HEK293 (cell line): ENCODE measurements around the gene SCIN.

Experiments
- CTCF ChIA-PET: fragments of 350-600 bp; formaldehyde crosslinking; extraction: SDS; loops from one replicate; lab custom pipeline; 2021; ENCODE audit warnings: antibody characterized with exemption; lab: Yijun Ruan, JAX
- POLR2A ChIA-PET: fragments of 300-600 bp; formaldehyde crosslinking; extraction: SDS; loops from one replicate; lab custom pipeline; 2020; ENCODE audit warnings: antibody characterized with exemption, inconsistent platforms; lab: Yijun Ruan, JAX
- H3K27ac ChIP-seq: fragments of 200-500 bp; sonication (Bioruptor generic); 2 replicates; pipeline ENCODE4 v1.5.1; 2014; ENCODE audit warnings: low read depth, low read length, control low read depth, inconsistent platforms; ENCODE audit errors: extremely low read depth
- H3K36me3 ChIP-seq, 2 experiments: fragments of 200-500 bp in 1 of 2; sonication (Bioruptor generic) in 1 of 2; 1 replicate in 1 of 2; 2 replicates in 1 of 2; pipeline ENCODE4 v1.5.1; 2014 to 2017; ENCODE audit warnings: inconsistent platforms in 2 of 2, low read length in 2 of 2; ENCODE audit not compliant: control insufficient read depth in 2 of 2, insufficient read depth in 1 of 2
- H3K4me1 ChIP-seq: fragments of 200-500 bp; sonication (Bioruptor generic); 2 replicates; pipeline ENCODE4 v1.5.1; 2014; ENCODE audit warnings: mild to moderate bottlenecking, low read length, inconsistent platforms; ENCODE audit not compliant: control insufficient read depth, insufficient read depth
- H3K4me3 ChIP-seq: 2 replicates; pipeline ENCODE4 v1.5.1; 2011; ENCODE audit warnings: low read depth, mild to moderate bottlenecking, control low read depth, low read length, moderate library complexity
- H3K9me3 ChIP-seq: fragments of 200-500 bp; sonication (Bioruptor generic); 2 replicates; pipeline ENCODE4 v1.5.1; 2014; ENCODE audit warnings: low read depth, low read length, inconsistent platforms; ENCODE audit not compliant: control insufficient read depth, insufficient read depth
- BCL11B ChIP-seq: fragments of 450-650 bp; formaldehyde crosslinking; IDR thresholded peaks from 2 replicates; pipeline ENCODE4 v1.5.1; 2016; ENCODE audit warnings: low read depth, missing biosample characterization, missing genetic modification characterization
- GLI2 ChIP-seq: fragments of 450-650 bp; formaldehyde crosslinking; IDR thresholded peaks from 2 replicates; pipeline ENCODE4; 2017; ENCODE audit warnings: missing biosample characterization, missing genetic modification characterization, low read depth, borderline replicate concordance
- HOXD13 ChIP-seq: sonication (generic); formaldehyde crosslinking; IDR thresholded peaks from 2 replicates; pipeline ENCODE4 v1.8.0; 2022; ENCODE audit warnings: missing genetic modification reagents, borderline replicate concordance
- IKZF3 ChIP-seq: fragments of 450-650 bp; IDR thresholded peaks from 2 replicates; pipeline ENCODE4 v1.5.0; 2018; ENCODE audit warnings: missing biosample characterization, mild to moderate bottlenecking, missing genetic modification characterization, moderate library complexity
- OVOL3 ChIP-seq: fragments of 450-650 bp; formaldehyde crosslinking; IDR thresholded peaks from 2 replicates; pipeline ENCODE4 v1.5.1; 2016; ENCODE audit warnings: missing biosample characterization, missing genetic modification characterization
- RBAK ChIP-seq: fragments of 450-650 bp; formaldehyde crosslinking; IDR thresholded peaks from 2 replicates; pipeline ENCODE4 v1.5.1; 2016; ENCODE audit warnings: missing biosample characterization, missing genetic modification characterization
- WT1 ChIP-seq: fragments of 450-650 bp; formaldehyde crosslinking; IDR thresholded peaks from 2 replicates; pipeline ENCODE4 v1.5.1; 2016; ENCODE audit warnings: missing biosample characterization, missing genetic modification characterization
- ZBTB8A ChIP-seq: fragments of 450-650 bp; formaldehyde crosslinking; IDR thresholded peaks from 2 replicates; pipeline ENCODE4 v1.5.1; 2016; ENCODE audit warnings: missing biosample characterization, missing genetic modification characterization
- ZFP69B ChIP-seq: fragments of 450-650 bp; formaldehyde crosslinking; IDR thresholded peaks from 2 replicates; pipeline ENCODE4 v1.5.1; 2016; ENCODE audit warnings: missing biosample characterization, missing genetic modification characterization
- ZNF10 ChIP-seq: fragments of 450-650 bp; formaldehyde crosslinking; IDR thresholded peaks from 2 replicates; pipeline ENCODE4 v1.5.1; 2017; ENCODE audit warnings: missing biosample characterization, missing genetic modification characterization
- ZNF132 ChIP-seq: fragments of 450-650 bp; formaldehyde crosslinking; IDR thresholded peaks from 2 replicates; pipeline ENCODE4 v1.5.1; 2017; ENCODE audit warnings: missing biosample characterization, missing genetic modification characterization, borderline replicate concordance
- ZNF2 ChIP-seq: fragments of 450-650 bp; formaldehyde crosslinking; IDR thresholded peaks from 2 replicates; pipeline ENCODE4 v1.5.1; 2016; ENCODE audit warnings: missing biosample characterization, missing genetic modification characterization
- ZNF24 ChIP-seq: fragments of 450-650 bp; formaldehyde crosslinking; IDR thresholded peaks from 2 replicates; pipeline ENCODE4 v1.5.1; 2016; ENCODE audit warnings: missing biosample characterization, missing genetic modification characterization
- ZNF311 ChIP-seq: fragments of 450-650 bp; formaldehyde crosslinking; IDR thresholded peaks from 2 replicates; pipeline ENCODE4 v1.5.1; 2017; ENCODE audit warnings: missing biosample characterization, missing genetic modification characterization, borderline replicate concordance
- ZNF423 ChIP-seq: fragments of 450-650 bp; formaldehyde crosslinking; IDR thresholded peaks from 2 replicates; pipeline ENCODE4 v1.5.1; 2016; ENCODE audit warnings: missing biosample characterization, missing genetic modification characterization
- ZNF549 ChIP-seq: fragments of 450-650 bp; IDR thresholded peaks from 2 replicates; pipeline ENCODE4 v1.5.1; 2018; ENCODE audit warnings: missing biosample characterization, missing genetic modification characterization, mild to moderate bottlenecking, inconsistent platforms, moderate library complexity
- ZNF560 ChIP-seq: fragments of 450-650 bp; formaldehyde crosslinking; IDR thresholded peaks from 2 replicates; pipeline ENCODE4 v1.5.1; 2017; ENCODE audit warnings: missing biosample characterization, missing genetic modification characterization, borderline replicate concordance
- ZNF561 ChIP-seq: fragments of 450-650 bp; IDR thresholded peaks from 2 replicates; pipeline ENCODE4 v1.5.1; 2018; ENCODE audit warnings: missing biosample characterization, missing genetic modification characterization, borderline replicate concordance
- ZNF571 ChIP-seq: fragments of 450-650 bp; formaldehyde crosslinking; IDR thresholded peaks from 2 replicates; pipeline ENCODE4 v1.5.0; 2017; ENCODE audit warnings: missing biosample characterization, missing genetic modification characterization
- ZNF610 ChIP-seq: fragments of 450-650 bp; formaldehyde crosslinking; IDR thresholded peaks from 2 replicates; pipeline ENCODE4 v1.5.1; 2016; ENCODE audit warnings: missing biosample characterization, missing genetic modification characterization, borderline replicate concordance
- ZNF654 ChIP-seq: fragments of 450-650 bp; formaldehyde crosslinking; IDR thresholded peaks from 2 replicates; pipeline ENCODE4 v1.5.1; 2016; ENCODE audit warnings: low read depth, missing biosample characterization, missing genetic modification characterization
- ZNF701 ChIP-seq: fragments of 450-650 bp; formaldehyde crosslinking; IDR thresholded peaks from 2 replicates; pipeline ENCODE4 v1.5.1; 2016; ENCODE audit warnings: missing biosample characterization, missing genetic modification characterization
- ZNF785 ChIP-seq: fragments of 450-650 bp; formaldehyde crosslinking; IDR thresholded peaks from 2 replicates; pipeline ENCODE4 v1.5.1; 2016; ENCODE audit warnings: missing biosample characterization, missing genetic modification characterization
- ZNF792 ChIP-seq: fragments of 450-650 bp; formaldehyde crosslinking; IDR thresholded peaks from 2 replicates; pipeline ENCODE4 v1.5.1; 2016; ENCODE audit warnings: missing biosample characterization, missing genetic modification characterization
- ZNF837 ChIP-seq: fragments of 450-650 bp; formaldehyde crosslinking; IDR thresholded peaks from 2 replicates; pipeline ENCODE4 v1.5.1; 2016; ENCODE audit warnings: missing biosample characterization, missing genetic modification characterization
- TF ChIP-seq, protein P1 (sequence below): fragments of 450-650 bp; formaldehyde crosslinking; IDR thresholded peaks from 2 replicates; pipeline ENCODE4 v1.5.0; 2017; ENCODE audit warnings: missing biosample characterization, missing genetic modification characterization, borderline replicate concordance
- TF ChIP-seq, protein P2 (sequence below): fragments of 450-650 bp; formaldehyde crosslinking; IDR thresholded peaks from 2 replicates; pipeline ENCODE4 v1.5.1; 2016; ENCODE audit warnings: missing biosample characterization, missing genetic modification characterization
- TF ChIP-seq, protein P3 (sequence below): fragments of 450-650 bp; formaldehyde crosslinking; conservative IDR thresholded peaks from 2 replicates; pipeline ENCODE4 v1.5.1; 2016; ENCODE audit warnings: low read depth, missing biosample characterization, missing genetic modification characterization

The SCIN gene

DNA sequence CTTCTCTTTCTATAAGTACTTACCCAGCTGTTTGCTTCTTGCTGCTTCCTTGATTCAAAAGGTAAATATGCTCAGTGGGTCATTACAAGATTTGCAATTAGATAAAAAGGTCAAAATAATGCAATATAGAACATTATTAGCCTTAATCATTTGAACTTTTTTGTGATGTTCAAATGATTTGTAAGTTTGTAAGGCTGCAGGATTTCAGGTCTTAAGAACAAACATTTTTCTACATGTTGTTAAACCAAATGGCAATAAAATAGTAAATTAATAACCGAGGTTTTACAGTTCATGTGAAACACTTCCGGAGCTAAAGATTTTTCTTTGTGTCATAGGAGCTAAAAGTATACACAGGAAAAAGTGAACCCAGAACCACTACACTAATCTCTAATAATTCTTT, 16.2 kb upstream of the SCIN start:
- Histone ChIP-seq H3K9me3 (no peaks in the 10 kb centered on the region), H3K4me3 (no peak overlapping the region), H3K36me3 (no peaks in the 10 kb centered on the region), H3K27ac (no peak overlapping the region), H3K4me1 (no peaks in the 10 kb centered on the region; the same call in 1 of the 2 replicates)
- ChIA-PET CTCF (interaction anchor here (0.7 to 1.0 kb wide), 2 partner anchors 11 to 14 kb away, joined by 3 to 5 read pairs; no protein-coding TSS in a partner anchor), POLR2A (interaction anchor here (1.4 kb wide), 1 partner anchor 17 kb away, joined by 4 read pairs; the partner anchor contains the start of gene SCIN)
- TF ChIP-seq, protein P1, sequence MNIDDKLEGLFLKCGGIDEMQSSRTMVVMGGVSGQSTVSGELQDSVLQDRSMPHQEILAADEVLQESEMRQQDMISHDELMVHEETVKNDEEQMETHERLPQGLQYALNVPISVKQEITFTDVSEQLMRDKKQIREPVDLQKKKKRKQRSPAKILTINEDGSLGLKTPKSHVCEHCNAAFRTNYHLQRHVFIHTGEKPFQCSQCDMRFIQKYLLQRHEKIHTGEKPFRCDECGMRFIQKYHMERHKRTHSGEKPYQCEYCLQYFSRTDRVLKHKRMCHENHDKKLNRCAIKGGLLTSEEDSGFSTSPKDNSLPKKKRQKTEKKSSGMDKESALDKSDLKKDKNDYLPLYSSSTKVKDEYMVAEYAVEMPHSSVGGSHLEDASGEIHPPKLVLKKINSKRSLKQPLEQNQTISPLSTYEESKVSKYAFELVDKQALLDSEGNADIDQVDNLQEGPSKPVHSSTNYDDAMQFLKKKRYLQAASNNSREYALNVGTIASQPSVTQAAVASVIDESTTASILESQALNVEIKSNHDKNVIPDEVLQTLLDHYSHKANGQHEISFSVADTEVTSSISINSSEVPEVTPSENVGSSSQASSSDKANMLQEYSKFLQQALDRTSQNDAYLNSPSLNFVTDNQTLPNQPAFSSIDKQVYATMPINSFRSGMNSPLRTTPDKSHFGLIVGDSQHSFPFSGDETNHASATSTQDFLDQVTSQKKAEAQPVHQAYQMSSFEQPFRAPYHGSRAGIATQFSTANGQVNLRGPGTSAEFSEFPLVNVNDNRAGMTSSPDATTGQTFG (tag by site-specific recombination), result no peak
- TF ChIP-seq ZNF311 (tag by site-specific recombination), result no peak
- TF ChIP-seq OVOL3 (tag by site-specific recombination), result no peak
- no peak for TF ChIP-seq ZNF654 (tag by site-specific recombination)
- TF ChIP-seq, protein P2, sequence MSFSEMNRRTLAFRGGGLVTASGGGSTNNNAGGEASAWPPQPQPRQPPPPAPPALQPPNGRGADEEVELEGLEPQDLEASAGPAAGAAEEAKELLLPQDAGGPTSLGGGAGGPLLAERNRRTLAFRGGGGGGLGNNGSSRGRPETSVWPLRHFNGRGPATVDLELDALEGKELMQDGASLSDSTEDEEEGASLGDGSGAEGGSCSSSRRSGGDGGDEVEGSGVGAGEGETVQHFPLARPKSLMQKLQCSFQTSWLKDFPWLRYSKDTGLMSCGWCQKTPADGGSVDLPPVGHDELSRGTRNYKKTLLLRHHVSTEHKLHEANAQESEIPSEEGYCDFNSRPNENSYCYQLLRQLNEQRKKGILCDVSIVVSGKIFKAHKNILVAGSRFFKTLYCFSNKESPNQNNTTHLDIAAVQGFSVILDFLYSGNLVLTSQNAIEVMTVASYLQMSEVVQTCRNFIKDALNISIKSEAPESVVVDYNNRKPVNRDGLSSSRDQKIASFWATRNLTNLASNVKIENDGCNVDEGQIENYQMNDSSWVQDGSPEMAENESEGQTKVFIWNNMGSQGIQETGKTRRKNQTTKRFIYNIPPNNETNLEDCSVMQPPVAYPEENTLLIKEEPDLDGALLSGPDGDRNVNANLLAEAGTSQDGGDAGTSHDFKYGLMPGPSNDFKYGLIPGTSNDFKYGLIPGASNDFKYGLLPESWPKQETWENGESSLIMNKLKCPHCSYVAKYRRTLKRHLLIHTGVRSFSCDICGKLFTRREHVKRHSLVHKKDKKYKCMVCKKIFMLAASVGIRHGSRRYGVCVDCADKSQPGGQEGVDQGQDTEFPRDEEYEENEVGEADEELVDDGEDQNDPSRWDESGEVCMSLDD, result no peak
- no peak for TF ChIP-seq ZNF561
- no peak for TF ChIP-seq IKZF3
- no peak for TF ChIP-seq ZNF10
- no peak for TF ChIP-seq ZNF132
- no peak for TF ChIP-seq RBAK (tag by site-specific recombination)
- TF ChIP-seq ZFP69B (tag by site-specific recombination), result no peak
- no peak for TF ChIP-seq ZNF24 (tag by site-specific recombination)
- TF ChIP-seq ZNF2 (tag by site-specific recombination), result no peak
- TF ChIP-seq ZBTB8A (tag by site-specific recombination), result no peak
- TF ChIP-seq BCL11B (tag by site-specific recombination), result no peak
- no peak for TF ChIP-seq ZNF423 (tag by site-specific recombination)

DNA sequence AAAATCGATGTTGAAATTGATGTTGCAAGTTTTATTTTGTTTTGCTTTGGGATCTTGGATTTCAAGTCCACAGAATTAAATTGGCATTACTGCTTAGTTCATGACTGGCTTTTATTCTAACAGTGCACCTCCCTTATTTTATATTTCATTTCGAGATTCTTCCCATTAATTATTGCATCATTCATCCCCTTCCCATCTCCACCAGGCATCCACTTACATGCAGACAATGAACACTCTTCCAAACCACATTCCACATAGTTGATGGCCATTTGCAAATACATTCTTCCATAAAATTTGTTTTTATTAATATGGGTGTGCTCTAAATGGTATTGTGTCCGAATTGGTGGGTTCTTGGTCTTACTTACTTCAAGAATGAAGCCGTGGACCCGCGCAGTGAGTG, 15.6 kb upstream of the SCIN start:
- H3K9me3 ChIP-seq, result no peaks in the 10 kb centered on the region
- no peaks in the 10 kb centered on the region; the same call in 1 of the 2 replicates for H3K4me1 ChIP-seq
- H3K4me3 ChIP-seq, result no peak overlapping the region
- ChIA-PET POLR2A (no interaction called here), CTCF (interaction anchor here (0.7 kb wide), 1 partner anchor 14 kb away, joined by 5 read pairs; no protein-coding TSS in a partner anchor)
- TF ChIP-seq, protein P3, sequence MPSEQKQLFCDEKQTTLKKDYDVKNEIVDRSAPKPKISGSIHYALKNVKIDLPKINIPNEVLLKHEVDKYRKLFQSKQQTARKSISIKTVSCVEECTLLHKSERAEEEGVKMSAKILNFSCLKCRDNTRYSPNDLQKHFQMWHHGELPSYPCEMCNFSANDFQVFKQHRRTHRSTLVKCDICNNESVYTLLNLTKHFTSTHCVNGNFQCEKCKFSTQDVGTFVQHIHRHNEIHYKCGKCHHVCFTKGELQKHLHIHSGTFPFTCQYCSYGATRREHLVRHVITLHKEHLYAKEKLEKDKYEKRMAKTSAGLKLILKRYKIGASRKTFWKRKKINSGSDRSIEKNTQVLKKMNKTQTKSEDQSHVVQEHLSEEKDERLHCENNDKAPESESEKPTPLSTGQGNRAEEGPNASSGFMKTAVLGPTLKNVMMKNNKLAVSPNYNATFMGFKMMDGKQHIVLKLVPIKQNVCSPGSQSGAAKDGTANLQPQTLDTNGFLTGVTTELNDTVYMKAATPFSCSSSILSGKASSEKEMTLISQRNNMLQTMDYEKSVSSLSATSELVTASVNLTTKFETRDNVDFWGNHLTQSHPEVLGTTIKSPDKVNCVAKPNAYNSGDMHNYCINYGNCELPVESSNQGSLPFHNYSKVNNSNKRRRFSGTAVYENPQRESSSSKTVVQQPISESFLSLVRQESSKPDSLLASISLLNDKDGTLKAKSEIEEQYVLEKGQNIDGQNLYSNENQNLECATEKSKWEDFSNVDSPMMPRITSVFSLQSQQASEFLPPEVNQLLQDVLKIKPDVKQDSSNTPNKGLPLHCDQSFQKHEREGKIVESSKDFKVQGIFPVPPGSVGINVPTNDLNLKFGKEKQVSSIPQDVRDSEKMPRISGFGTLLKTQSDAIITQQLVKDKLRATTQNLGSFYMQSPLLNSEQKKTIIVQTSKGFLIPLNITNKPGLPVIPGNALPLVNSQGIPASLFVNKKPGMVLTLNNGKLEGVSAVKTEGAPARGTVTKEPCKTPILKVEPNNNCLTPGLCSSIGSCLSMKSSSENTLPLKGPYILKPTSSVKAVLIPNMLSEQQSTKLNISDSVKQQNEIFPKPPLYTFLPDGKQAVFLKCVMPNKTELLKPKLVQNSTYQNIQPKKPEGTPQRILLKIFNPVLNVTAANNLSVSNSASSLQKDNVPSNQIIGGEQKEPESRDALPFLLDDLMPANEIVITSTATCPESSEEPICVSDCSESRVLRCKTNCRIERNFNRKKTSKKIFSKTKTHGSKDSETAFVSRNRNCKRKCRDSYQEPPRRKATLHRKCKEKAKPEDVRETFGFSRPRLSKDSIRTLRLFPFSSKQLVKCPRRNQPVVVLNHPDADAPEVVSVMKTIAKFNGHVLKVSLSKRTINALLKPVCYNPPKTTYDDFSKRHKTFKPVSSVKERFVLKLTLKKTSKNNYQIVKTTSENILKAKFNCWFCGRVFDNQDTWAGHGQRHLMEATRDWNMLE (tag by site-specific recombination), result no peak
- TF ChIP-seq GLI2 (no peak), ZNF785 (tag by site-specific recombination) (no peak), ZNF610 (no peak), ZNF571 (no peak), ZNF701 (tag by site-specific recombination) (no peak), HOXD13 (no peak), ZNF792 (tag by site-specific recombination) (no peak), ZNF560 (tag by site-specific recombination) (no peak), ZNF837 (no peak), ZNF549 (tag by site-specific recombination) (no peak), WT1 (tag by site-specific recombination) (no peak), ZNF2 (tag by site-specific recombination) (no peak)
- H3K36me3 ChIP-seq, result no peaks in the 10 kb centered on the region
- no peak overlapping the region for H3K27ac ChIP-seq
